IPS DF 4.7 (cell line): ENCODE data around the gene PROSER1.
"Not testable (repeated sequence)": the region's sequence is repeated elsewhere in the genome, so short reads cannot be mapped to it uniquely, and the experiment has no call there.

Experiments used
- DNase-seq: peaks from one replicate; pipeline ENCODE4 v3.0.0-alpha.2; 2013; ENCODE audit warnings: low spot score; ENCODE audit errors: extremely low read depth

PROSER1 gene

DNA sequence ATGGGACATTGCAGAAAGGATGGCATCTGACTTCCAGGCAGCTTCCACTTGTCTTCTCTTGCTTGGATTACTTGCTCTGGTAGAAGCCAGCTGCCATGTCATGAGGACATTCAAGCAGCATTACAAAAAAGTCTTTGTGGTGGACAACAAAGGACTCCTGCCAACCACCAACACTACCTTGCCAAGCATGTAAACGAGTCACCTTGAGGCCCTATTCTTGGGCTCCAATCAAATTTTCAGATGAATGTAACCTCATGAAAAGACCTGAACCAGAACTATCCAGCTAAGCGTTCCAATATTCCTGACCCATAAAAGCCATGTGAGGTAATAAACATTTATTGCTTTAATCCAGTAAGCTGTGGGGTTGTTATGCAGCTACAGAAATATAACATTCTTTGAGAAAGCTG lies 12.5 kb downstream of the PROSER1 start:
- DNase-seq, result no peak

DNA sequence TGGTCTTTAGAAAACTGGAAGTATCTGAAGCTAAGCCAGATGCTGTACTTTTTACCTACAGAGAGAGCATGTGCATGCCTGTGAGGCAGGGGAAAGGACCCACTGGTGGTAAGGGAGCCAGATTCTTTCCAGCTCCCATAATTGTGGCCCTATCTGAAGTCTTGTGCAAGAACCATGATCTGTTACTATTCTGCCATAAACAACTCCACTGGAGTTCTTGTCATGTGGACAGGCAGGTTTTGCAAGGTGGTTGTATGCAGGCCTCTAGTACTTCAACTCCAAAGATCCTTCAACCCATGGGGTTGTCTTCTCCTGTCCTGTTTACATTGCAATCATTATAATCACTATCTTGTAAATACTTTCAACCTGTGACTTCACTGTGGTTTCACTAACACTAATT lies 14.1 kb downstream of the PROSER1 start:
- no peak for DNase-seq

DNA sequence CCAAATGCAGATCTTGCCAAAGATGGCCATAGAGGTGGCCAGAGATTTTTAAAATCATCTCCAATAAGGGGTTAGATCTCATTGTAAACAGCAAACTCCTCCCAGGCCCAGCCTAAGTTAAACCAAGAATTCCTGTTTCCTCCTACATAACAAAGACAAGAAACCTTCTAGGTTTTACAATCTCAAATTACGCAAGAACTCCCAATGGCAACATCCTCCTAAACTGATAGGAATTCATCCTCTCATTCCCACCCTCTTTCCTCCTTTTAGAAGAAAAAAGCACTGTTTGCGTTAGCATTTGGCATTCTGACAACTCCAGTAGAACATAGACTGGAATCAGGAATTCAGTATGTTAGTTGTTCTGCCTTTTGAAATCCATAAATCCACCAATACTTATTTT lies 14.6 kb downstream of the PROSER1 start:
- peak; percentile 58 for DNase-seq

DNA sequence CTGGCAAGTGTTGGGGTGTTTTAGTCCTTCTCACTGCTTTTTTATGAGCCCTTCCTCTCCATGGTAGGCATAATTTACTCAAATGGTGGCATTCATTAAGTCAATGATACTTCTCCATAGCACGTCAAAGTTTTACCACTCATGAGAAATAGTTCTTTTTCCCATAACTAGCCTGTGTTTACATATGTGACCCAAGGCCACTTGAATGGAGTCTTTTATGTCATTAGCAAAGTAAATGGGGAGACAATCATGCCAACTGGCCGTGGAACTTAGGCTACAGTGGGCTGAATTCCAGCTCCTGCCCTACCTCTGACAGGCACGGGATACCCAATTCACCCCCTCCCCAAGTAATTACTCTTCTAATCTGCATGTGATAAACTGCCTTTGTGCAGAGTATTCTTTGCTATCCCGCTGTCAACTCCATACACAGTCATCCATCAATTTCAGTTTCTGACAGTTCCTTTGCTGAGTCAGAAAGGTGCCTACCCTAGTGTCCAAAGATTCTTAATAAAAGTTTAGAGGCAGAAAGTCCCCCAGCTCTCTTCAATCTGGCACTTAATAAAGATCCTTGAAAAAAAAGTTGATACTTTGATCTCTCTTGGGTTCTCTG lies 16.9 kb downstream of the PROSER1 start:
- DNase-seq, result no peak

DNA sequence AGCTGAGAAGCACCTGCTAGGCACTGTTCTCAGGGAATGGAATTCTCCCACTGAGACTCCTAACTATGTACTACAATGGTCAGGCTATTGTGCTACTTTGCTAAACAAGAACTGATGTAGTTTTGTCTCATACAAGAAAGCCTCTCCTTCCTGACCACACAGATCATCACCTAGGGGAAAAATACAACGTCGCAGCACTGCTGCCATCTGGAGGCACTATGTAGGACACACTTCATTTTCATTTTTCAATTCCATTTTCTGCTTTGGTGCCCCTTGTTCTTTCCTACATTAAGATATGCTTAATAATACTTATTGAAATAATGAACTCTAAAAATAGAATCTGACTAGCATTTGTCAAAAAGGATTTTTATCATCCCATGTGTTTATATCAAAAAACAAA lies 21.1 kb downstream of the PROSER1 start:
- DNase-seq, result no peak

DNA sequence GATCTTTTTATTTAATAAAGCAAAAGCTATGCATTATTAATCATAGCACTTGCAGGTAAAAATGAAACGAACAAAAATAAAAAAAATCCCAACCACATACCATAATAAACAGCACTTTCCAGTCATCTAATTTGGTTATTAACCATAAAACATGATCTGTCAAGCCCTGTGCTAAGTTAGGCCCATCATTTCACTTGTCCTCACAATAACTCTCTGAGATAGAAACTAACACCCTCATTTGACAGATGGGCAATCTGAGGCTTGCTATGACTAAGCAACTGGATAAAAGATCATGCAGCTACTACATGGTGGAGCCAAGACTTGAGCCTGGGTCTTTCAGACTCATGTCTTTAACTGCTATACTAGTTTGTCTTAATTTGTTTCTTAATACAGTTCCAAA lies 21.8 kb downstream of the PROSER1 start:
- DNase-seq, result no peak

DNA sequence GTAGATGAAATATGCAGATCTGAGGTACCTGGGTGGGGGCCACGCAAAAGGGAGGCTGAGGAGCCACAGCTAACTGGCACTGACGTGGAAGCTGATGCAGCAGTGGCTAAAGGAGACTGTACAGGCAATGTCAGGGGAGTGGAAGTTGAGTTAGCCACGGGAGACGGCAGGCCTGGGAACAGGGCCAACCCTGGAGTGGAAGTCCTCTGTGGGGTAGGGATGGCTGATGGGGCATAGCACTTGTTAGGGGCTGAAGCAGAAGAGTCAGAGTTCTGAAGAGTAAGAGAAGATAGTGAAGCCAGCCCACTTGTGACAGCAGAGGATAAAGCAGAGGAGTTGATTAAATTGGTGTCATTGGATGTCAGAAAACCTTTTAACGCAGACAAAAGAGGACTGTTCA lies 24.4 kb downstream of the PROSER1 start:
- DNase-seq, result no peak

DNA sequence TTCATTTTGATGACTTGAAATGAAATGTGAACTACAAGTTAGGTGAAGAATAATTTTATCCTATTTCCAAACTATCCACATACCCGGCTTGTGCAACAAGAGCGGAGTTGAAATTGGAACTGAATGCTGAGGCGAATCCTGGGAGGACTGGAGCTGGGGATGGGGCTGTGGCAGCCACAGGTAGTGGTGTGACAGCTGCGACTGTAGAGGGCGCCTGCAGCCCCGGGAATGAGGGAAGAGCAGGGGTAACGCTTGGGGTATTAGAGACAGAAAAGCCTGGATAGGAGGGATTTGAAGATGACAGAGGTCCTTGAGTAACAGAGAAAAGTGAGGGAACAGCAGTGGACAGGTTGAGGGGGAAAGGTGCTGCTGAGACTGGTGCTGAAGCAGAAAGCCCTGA lies 25.3 kb downstream of the PROSER1 start:
- no peak for DNase-seq

DNA sequence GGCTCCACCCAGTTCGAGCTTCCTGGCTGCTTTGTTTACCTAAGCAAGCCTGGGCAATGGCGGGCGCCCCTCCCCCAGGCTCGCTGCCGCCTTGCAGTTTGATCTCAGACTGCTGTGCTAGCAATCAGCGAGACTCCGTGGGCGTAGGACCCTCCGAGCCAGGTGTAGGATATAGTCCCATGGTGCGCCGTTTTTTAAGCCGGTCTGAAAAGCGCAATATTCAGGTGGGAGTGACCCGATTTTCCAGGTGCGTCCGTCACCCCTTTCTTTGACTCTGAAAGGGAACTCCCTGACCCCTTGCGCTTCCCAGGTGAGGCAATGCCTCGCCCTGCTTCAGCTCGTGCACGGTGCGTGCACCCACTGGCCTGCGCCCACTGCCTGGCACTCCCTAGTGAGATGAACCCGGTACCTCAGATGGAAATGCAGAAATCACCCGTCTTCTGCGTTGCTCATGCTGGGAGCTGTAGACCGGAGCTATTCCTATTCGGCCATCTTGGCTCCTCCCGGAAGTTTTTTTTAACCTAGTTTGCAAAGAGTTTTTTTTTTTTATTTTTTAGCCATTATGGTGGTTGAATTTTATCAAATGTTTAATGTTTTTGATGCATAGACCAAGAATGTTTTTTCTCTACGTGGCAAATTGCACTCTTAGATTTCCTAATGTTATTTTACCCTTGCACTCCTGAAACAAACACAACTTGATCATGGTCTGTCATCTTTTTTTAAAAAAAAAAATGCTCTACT lies 31.3 kb downstream of the PROSER1 start:
- not testable (repeated sequence) for DNase-seq

DNA sequence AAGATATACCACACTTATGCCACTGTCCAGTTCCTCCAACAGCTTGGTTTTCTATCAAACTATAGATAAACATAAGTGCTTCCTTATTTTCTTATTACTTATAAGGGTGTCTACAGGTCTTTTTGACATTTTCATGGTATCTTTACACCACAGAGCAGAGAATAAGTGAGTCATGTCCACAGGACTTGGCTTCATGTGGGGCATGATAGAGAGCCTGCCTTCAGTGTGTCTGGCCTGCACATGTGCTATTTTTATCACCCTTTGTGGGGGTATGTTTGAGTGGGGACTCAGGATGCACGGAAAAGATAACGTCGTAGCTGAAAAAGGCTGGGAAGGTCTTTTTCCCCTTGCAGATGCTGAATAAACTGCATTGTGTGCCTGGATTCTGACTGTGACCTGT lies 39.1 kb downstream of the PROSER1 start:
- no peak for DNase-seq

DNA sequence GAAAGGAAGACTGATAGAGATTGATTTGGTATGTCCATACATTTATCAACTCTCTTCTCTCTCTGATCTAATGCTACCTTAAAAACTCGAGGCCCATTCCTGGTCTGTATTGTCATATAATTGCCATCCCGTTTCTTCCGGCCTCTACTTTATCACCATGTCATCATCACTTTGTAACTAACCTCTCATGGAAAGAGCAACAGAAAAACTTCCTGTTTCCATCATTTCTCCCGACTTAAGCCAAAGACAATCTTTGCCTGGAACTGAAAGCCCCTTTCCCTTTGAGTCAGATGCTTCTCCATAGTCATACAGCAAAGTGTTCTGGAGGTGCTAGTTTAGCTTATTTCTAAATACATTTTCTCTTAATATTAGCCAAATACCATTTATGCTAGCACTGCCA lies 44.5 kb downstream of the PROSER1 start:
- DNase-seq, result no peak

DNA sequence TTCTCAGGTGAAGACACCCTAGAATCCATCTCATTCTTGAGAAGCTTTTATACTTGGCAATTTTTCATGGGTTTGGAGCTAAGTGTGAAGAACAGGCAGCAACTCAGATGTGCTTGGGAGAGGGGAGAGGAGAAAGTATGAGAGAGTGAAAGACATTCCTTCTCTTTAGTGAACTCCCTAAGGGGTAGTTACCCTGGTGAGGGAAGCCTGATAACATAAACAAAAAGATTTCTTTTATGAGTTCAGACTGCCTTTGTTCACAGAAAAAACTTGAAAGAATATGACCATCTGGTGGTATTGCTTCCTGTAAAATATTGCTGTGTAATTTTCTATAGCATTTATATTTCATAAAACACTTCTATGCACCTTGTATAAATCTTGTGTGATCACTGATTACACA lies 47.2 kb downstream of the PROSER1 start, which contains the start of gene STOML3:
Gene STOML3 (minus strand): TSS at position 139 of the 400 bp plus-strand sequence. CDS start 110 bp downstream, at position 29.
- DNase-seq, result no peak

DNA sequence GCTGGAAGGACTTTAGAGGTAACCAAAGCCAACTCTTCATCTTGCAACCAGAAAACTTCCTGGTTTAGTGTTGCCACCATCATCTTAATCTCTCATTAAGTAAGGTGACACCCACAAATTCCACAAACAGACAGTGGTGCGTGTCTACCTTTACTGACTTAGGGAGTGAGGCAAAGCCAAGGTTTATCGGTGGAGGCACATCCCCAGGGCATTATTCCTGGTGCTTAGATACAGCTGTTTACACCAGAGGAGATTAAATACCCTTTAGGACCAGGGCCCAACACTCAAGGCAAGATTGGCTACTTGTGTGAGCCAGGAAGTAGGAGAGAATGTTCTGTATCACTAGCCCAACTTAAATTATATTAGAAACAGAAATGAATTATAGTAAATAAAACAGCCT lies 56.8 kb downstream of the PROSER1 start:
- DNase-seq, result no peak

DNA sequence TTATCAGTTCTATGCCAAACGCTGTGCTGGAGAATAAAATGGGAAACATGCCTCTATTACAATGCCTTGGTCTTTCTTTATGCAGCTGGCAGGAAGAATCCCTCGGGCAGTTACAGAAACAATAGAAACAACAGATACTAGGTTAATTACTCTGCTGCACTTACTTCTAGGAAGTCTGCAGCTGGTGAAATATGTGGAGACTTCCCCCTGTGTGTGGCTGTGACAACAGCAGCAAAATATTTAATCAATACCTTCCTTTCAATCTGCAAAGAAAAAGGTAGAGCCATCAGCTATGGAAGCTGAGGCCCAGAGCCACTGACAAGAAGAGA lies 57.2 kb downstream of the PROSER1 start:
- DNase-seq, result no peak

DNA sequence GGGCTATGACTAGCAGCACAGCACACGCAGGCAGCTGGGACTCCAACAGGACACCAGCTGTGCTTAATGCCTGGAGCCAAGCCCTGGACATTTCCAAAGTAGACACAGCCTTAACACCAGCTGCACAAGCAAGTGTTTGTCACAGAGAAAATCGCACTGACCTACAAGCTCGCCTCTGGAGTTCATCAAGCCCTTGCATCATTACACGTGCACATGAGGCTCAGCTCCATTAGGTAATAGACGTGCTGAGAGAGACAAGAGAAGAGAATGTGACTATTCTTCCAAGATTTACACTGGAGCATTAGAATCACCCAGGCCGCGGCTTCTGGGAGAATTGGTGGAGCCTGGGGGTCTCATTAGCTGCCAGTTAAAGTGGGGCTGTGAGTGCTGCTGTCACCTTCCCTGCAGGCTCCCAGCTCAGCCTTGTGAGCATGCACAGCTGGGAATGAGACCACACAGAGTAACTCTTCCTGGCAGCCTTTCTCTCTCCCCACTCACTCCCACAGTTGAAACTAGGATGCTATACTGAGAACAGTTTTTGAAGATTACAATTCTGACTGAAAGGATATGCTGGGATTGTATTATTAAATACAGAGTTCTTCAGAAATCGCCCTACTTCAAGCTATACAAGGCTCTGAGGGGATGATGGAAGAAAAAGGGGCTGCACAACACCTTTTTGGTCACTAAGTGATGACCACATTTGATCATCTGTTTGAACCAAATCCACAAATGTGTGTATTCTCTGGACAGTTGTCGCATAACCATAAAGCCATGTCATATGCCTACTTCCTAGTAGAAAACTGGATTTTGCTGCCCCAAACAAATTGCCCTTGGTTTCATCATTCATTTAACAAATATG lies 57.8 kb downstream of the PROSER1 start:
- no peak for DNase-seq

DNA sequence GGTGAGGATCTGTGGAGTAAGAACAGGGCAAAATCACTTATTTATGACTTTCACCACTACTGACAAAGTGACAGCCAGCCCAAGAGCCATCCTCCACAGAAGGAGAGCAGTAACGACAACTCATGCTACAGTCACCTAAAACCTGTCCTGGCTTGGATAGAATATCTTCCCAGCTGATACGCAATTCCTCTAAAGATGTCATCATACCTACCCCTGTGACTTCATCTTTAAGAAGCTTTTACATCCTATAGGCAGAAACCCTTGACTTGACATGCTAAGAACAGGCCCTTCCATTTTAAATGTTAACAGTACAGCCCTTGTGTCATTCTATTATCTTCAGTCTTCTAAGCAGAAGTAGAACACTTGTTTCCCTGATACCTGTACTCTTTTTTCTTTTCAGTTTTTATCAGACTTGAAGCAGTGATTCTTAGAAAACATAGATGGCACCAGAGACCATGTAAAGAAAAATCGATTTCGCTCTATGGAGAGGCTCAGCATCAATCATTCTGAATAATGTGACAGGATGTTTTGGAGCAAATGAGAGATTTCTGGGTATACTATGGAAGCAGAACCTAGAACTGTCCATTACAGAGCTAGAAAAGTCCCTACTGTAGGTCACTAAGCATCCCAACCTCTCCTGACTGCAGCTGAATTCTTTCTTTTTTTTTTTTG lies 67.4 kb downstream of the PROSER1 start:
- no peak for DNase-seq

DNA sequence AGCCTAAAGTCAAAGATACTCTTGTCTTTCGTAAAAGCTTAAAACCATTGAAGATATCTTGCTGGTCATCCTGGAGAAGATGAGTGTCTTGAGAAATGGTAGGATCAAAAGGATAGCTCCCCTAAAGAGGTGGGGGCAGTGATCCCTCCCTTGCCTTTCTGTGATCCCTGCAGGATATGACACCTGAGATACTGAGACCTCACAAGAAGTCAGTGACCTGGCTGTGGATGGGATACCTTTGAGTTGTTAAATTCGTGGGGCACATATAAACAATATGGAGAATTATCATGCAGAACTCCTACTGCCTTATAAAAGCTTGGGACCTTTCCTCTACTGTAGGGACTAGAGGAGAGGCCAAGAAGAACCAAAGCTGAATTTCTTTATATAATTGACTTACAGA lies 68.7 kb downstream of the PROSER1 start:
- DNase-seq, result no peak

DNA sequence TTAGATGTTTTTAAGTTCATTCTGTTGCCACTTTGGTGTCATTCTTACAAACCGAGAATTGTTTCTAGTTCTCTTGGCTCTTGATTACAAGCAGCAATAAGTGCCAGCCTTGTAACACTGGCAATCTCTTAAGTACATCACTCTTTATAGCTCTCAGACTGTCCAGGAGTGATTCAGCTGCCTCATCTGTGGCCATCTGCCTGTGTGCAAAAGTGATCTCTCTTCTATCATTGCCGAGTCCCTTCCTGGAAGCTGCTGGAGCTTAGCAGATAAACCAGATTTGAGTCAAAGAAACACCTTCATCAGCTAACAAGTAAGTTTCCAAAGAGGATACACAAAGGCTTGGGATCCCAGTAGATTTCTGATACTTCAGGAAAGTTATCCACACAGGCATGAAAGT lies 70.4 kb downstream of the PROSER1 start:
- no peak for DNase-seq

DNA sequence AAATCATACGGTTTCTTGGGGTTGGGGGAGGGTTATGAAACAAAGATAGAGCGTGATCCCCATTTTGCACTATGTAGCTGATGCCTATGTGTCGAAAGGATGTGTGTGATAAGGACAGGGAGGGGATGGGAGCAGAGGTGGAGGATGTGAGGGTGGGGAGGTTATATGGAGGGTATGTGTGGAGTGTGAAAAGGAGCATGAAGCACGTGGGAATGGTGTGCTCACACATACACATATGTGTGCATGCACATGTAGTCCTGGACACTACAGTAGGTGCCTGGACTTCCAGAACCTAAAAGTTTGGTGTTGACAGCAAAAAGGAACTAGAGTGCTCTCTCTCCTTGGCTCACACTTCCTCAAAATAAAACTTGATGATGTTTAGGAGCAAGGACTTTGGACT lies 72.6 kb downstream of the PROSER1 start:
- DNase-seq, result no peak

DNA sequence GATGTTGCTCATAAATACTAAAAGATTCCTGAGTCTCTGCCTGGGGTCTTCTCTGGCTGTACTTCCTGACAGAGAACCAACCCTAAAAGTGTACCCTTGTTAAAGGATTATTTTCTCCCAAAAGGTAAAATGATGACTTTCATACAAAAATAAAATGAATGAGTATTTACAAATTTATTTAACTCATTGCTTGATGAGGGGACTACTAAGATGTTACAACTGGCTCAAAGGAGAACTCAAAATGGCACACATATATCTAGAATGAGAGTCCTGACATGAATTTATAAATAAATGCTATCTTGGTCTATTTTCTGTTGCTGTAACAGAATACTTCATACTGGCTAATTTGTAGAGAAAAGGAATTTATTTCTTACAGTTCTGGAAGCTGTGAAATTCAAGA lies 77.7 kb downstream of the PROSER1 start:
- DNase-seq, result no peak
